ENCODE data around the gene ERBIN.

- no peak for TF ChIP-seq CTCF (conservative IDR thresholded peaks at IDR 0.05)
- TF ChIP-seq EZH2 (IDR thresholded peaks at IDR 0.05; ENCODE audit: low read depth): no peak
These were observed 15.7 kb upstream of the ERBIN start for GRCh38 chr5:65910711-65911110.

All from PC-9 (cell line).